HCT116 (cell line): ENCODE results near the gene ZCCHC9.

Experiments
- CEBPB ChIP-seq: IDR thresholded peaks from 2 replicates; pipeline ENCODE4 v1.6.1; 2012; ENCODE audit warnings: low read depth
- EGR1 ChIP-seq: IDR thresholded peaks from 2 replicates; pipeline ENCODE4 v1.6.1; 2012; ENCODE audit warnings: low read depth
- EZH2 ChIP-seq: fragments of 200-600 bp; sonication (generic); IDR thresholded peaks from 2 replicates; pipeline ENCODE4 v1.6.1; 2017; ENCODE audit warnings: antibody characterized with exemption, mixed run types
- EZH2phosphoT487 ChIP-seq: fragments of 200-600 bp; IDR thresholded peaks from 2 replicates; pipeline ENCODE4 v1.6.1; 2018; ENCODE audit warnings: antibody characterized with exemption, borderline replicate concordance
- JUND ChIP-seq: IDR thresholded peaks from 2 replicates; pipeline ENCODE4 v1.6.1; 2012
- POLR2A ChIP-seq: IDR thresholded peaks from 2 replicates; pipeline ENCODE4 v1.7.0; 2011; ENCODE audit warnings: borderline replicate concordance; ENCODE audit not compliant: insufficient read depth, insufficient read length; ENCODE audit errors: extremely low read depth
- RAD21 ChIP-seq: IDR thresholded peaks from 2 replicates; pipeline ENCODE4 v1.6.1; 2012; ENCODE audit warnings: low read depth, mild to moderate bottlenecking
- SIN3A ChIP-seq: IDR thresholded peaks from 2 replicates; pipeline ENCODE4 v1.6.1; 2012; ENCODE audit warnings: low read depth
- YY1 ChIP-seq: IDR thresholded peaks from 2 replicates; pipeline ENCODE4 v1.6.1; 2011; ENCODE audit warnings: low read length, low read depth, moderate library complexity, mild to moderate bottlenecking; ENCODE audit not compliant: insufficient replicate concordance; ENCODE audit errors: extremely low read depth
- ZFX ChIP-seq: fragments of 450-650 bp; IDR thresholded peaks from 2 replicates; pipeline ENCODE4 v1.6.1; 2017
- ZNF274 ChIP-seq: fragments of 200-500 bp; sonication (Bioruptor generic); IDR thresholded peaks from 2 replicates; pipeline ENCODE4 v1.6.1; 2014; ENCODE audit warnings: mild to moderate bottlenecking, low read depth, low read length, inconsistent platforms
- TF ChIP-seq, protein P1 (sequence below), 3 experiments: fragments of 200-600 bp in 1 of 3; sonication (generic) in 1 of 3; IDR thresholded peaks in 2 of 3; conservative IDR thresholded peaks in 1 of 3; 2 replicates each; pipeline ENCODE4 v1.5.1; 2012 to 2017; ENCODE audit warnings: low read depth in 2 of 3, low read length in 2 of 3, antibody characterized with exemption in 1 of 3, borderline replicate concordance in 1 of 3, control low read depth in 1 of 3, mild to moderate bottlenecking in 1 of 3, mixed read lengths in 1 of 3, mixed run types in 1 of 3, moderate library complexity in 1 of 3; ENCODE audit not compliant: insufficient read depth in 1 of 3
- TF ChIP-seq, protein P2 (sequence below): IDR thresholded peaks from 2 replicates; pipeline ENCODE4 v1.6.1; 2012; ENCODE audit warnings: low read depth
- TF ChIP-seq, protein P3 (sequence below): IDR thresholded peaks from 2 replicates; pipeline ENCODE4 v1.6.1; 2012

DNA sequence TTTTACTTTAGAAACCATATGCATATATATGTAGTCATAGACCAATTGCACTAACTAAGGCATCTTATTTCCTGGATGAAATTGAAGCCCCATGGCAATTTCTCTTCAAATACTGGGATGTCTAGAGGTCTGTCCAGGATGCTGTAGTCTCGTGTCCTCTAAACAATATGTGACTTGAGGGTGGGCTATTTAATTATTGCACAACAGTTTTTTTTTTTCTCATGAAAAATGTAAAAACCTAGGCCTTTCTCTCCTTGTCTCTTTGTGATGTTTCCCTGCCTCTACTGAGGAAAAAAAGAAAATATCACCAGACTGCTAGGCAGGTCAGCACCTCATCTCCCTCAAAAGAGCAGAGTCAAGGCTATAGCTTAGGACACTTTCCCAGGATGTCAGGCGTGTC is 34.6 kb downstream of the ZCCHC9 start:
- TF ChIP-seq, protein P1, sequence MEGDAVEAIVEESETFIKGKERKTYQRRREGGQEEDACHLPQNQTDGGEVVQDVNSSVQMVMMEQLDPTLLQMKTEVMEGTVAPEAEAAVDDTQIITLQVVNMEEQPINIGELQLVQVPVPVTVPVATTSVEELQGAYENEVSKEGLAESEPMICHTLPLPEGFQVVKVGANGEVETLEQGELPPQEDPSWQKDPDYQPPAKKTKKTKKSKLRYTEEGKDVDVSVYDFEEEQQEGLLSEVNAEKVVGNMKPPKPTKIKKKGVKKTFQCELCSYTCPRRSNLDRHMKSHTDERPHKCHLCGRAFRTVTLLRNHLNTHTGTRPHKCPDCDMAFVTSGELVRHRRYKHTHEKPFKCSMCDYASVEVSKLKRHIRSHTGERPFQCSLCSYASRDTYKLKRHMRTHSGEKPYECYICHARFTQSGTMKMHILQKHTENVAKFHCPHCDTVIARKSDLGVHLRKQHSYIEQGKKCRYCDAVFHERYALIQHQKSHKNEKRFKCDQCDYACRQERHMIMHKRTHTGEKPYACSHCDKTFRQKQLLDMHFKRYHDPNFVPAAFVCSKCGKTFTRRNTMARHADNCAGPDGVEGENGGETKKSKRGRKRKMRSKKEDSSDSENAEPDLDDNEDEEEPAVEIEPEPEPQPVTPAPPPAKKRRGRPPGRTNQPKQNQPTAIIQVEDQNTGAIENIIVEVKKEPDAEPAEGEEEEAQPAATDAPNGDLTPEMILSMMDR (IDR thresholded peaks at IDR 0.05 in 2 of 3, conservative IDR thresholded peaks at IDR 0.05 in 1 of 3; ENCODE audit: borderline replicate concordance in 1 of 3, insufficient read depth in 1 of 3, low read depth in 2 of 3, low read length in 2 of 3) = no peak
- TF ChIP-seq ZFX = no peak
- no peak for TF ChIP-seq YY1
- TF ChIP-seq, protein P2, sequence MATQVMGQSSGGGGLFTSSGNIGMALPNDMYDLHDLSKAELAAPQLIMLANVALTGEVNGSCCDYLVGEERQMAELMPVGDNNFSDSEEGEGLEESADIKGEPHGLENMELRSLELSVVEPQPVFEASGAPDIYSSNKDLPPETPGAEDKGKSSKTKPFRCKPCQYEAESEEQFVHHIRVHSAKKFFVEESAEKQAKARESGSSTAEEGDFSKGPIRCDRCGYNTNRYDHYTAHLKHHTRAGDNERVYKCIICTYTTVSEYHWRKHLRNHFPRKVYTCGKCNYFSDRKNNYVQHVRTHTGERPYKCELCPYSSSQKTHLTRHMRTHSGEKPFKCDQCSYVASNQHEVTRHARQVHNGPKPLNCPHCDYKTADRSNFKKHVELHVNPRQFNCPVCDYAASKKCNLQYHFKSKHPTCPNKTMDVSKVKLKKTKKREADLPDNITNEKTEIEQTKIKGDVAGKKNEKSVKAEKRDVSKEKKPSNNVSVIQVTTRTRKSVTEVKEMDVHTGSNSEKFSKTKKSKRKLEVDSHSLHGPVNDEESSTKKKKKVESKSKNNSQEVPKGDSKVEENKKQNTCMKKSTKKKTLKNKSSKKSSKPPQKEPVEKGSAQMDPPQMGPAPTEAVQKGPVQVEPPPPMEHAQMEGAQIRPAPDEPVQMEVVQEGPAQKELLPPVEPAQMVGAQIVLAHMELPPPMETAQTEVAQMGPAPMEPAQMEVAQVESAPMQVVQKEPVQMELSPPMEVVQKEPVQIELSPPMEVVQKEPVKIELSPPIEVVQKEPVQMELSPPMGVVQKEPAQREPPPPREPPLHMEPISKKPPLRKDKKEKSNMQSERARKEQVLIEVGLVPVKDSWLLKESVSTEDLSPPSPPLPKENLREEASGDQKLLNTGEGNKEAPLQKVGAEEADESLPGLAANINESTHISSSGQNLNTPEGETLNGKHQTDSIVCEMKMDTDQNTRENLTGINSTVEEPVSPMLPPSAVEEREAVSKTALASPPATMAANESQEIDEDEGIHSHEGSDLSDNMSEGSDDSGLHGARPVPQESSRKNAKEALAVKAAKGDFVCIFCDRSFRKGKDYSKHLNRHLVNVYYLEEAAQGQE = no peak
- no peak for TF ChIP-seq SIN3A
- TF ChIP-seq RAD21 = no peak
- TF ChIP-seq ZNF274 = no peak
- no peak for TF ChIP-seq POLR2A
- TF ChIP-seq EZH2 = no peak
- no peak for TF ChIP-seq CEBPB
- TF ChIP-seq EZH2phosphoT487 = no peak
- TF ChIP-seq, protein P3, sequence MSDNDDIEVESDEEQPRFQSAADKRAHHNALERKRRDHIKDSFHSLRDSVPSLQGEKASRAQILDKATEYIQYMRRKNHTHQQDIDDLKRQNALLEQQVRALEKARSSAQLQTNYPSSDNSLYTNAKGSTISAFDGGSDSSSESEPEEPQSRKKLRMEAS = no peak
- TF ChIP-seq EGR1 = no peak
- TF ChIP-seq JUND = no peak
